ENCODE results near the gene S100A12.

- TF ChIP-seq POLR2A (IDR thresholded peaks at IDR 0.05; ENCODE audit: low read depth, low read length) (no peak), EZH2 (IDR thresholded peaks at IDR 0.05; ENCODE audit: borderline replicate concordance, low read depth, low read length, severe bottlenecking) (no peak), MYC (IDR thresholded peaks at IDR 0.05; ENCODE audit: low read depth, low read length) (no peak), JUN (IDR thresholded peaks at IDR 0.05; ENCODE audit: borderline replicate concordance, insufficient read depth, insufficient read length, low read depth) (no peak)
- TF ChIP-seq, protein P1, sequence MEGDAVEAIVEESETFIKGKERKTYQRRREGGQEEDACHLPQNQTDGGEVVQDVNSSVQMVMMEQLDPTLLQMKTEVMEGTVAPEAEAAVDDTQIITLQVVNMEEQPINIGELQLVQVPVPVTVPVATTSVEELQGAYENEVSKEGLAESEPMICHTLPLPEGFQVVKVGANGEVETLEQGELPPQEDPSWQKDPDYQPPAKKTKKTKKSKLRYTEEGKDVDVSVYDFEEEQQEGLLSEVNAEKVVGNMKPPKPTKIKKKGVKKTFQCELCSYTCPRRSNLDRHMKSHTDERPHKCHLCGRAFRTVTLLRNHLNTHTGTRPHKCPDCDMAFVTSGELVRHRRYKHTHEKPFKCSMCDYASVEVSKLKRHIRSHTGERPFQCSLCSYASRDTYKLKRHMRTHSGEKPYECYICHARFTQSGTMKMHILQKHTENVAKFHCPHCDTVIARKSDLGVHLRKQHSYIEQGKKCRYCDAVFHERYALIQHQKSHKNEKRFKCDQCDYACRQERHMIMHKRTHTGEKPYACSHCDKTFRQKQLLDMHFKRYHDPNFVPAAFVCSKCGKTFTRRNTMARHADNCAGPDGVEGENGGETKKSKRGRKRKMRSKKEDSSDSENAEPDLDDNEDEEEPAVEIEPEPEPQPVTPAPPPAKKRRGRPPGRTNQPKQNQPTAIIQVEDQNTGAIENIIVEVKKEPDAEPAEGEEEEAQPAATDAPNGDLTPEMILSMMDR (IDR thresholded peaks at IDR 0.05; ENCODE audit: extremely low read depth in 1 of 2, insufficient read depth in 1 of 2, low read depth in 1 of 2, low read length in 2 of 2), result no peak
- TF ChIP-seq, protein P2, sequence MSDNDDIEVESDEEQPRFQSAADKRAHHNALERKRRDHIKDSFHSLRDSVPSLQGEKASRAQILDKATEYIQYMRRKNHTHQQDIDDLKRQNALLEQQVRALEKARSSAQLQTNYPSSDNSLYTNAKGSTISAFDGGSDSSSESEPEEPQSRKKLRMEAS (IDR thresholded peaks at IDR 0.05; ENCODE audit: insufficient read depth, insufficient read length), result no peak
Measured at GRCh38 chr1:153387785-153388184, 12.4 kb upstream of the S100A12 start.
